Measurements from ENCODE around the gene RPP38. TPM values are rescaled to one million over a fixed set of nuclear protein-coding genes. Genes with fewer than 3 reads are reported as not detected.

The RPP38 gene
- total and polyA plus RNA-seq, 2 of the 13 experiments (the other 11 are each of a cell fraction or from before 2014, with no cell fraction given): 11.7 to 16.4 TPM

DNA sequence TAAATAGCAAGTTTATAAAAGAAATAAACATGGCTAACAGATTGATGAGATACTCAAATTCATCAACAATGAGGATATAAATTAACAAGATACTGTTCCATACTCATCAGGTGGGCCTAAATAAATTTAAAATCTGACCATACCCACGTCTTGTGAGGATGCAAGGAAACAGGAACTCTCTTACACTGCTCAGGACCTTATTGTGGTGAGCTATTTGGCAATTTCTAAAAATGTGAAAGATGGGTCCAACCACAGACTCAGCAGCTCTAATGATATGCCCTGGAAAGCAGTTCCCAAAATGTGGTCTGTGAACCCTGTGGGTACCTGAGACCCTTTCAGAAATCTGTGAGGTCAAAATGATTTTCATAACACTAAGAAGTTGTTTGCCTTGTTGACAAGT lies 21.5 kb downstream of the RPP38 start (continued):
- TF ChIP-seq, protein P1, sequence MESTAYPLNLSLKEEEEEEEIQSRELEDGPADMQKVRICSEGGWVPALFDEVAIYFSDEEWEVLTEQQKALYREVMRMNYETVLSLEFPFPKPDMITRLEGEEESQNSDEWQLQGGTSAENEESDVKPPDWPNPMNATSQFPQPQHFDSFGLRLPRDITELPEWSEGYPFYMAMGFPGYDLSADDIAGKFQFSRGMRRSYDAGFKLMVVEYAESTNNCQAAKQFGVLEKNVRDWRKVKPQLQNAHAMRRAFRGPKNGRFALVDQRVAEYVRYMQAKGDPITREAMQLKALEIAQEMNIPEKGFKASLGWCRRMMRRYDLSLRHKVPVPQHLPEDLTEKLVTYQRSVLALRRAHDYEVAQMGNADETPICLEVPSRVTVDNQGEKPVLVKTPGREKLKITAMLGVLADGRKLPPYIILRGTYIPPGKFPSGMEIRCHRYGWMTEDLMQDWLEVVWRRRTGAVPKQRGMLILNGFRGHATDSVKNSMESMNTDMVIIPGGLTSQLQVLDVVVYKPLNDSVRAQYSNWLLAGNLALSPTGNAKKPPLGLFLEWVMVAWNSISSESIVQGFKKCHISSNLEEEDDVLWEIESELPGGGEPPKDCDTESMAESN (CRISPR knock-in tag; conservative IDR thresholded peaks at IDR 0.05): no peak
- TF ChIP-seq, protein P2, sequence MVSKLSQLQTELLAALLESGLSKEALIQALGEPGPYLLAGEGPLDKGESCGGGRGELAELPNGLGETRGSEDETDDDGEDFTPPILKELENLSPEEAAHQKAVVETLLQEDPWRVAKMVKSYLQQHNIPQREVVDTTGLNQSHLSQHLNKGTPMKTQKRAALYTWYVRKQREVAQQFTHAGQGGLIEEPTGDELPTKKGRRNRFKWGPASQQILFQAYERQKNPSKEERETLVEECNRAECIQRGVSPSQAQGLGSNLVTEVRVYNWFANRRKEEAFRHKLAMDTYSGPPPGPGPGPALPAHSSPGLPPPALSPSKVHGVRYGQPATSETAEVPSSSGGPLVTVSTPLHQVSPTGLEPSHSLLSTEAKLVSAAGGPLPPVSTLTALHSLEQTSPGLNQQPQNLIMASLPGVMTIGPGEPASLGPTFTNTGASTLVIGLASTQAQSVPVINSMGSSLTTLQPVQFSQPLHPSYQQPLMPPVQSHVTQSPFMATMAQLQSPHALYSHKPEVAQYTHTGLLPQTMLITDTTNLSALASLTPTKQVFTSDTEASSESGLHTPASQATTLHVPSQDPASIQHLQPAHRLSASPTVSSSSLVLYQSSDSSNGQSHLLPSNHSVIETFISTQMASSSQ (IDR thresholded peaks at IDR 0.05; ENCODE audit: low read depth): no peak
- TF ChIP-seq, protein P2 (CRISPR knock-in tag; IDR thresholded peaks at IDR 0.05; ENCODE audit: borderline replicate concordance): no peak
- TF ChIP-seq ZNF572 (CRISPR knock-in tag; IDR thresholded peaks at IDR 0.05) (no peak), SNRNP70 (IDR thresholded peaks at IDR 0.05; ENCODE audit: low read depth, low read length) (no peak), BRD4 (CRISPR knock-in tag; IDR thresholded peaks at IDR 0.05) (no peak), SAP130 (CRISPR knock-in tag; IDR thresholded peaks at IDR 0.05; ENCODE audit: low read depth) (no peak)
- TF ChIP-seq, protein P3, sequence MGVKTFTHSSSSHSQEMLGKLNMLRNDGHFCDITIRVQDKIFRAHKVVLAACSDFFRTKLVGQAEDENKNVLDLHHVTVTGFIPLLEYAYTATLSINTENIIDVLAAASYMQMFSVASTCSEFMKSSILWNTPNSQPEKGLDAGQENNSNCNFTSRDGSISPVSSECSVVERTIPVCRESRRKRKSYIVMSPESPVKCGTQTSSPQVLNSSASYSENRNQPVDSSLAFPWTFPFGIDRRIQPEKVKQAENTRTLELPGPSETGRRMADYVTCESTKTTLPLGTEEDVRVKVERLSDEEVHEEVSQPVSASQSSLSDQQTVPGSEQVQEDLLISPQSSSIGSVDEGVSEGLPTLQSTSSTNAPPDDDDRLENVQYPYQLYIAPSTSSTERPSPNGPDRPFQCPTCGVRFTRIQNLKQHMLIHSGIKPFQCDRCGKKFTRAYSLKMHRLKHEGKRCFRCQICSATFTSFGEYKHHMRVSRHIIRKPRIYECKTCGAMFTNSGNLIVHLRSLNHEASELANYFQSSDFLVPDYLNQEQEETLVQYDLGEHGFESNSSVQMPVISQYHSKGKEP (CRISPR knock-in tag; IDR thresholded peaks at IDR 0.05): no peak
